ENCODE results near the gene EFCAB9. TPM values are rescaled to one million over a fixed set of nuclear protein-coding genes. Genes with fewer than 3 reads are reported as not detected.

EFCAB9 gene
- total RNA-seq, 1 experiment from 2014 or later, result not detected

- H4K20me1 ChIP-seq (ENCODE audit: insufficient read depth), result no peaks in the 10 kb centered on the region
- H3K4me3 ChIP-seq (replicated peaks in 1 of 2; ENCODE audit: low read depth in 1 of 2, low read length in 2 of 2), result no peak overlapping the region
- TF ChIP-seq ZNF274 (IDR thresholded peaks at IDR 0.05; ENCODE audit: low read depth, low read length) (no peak), JUND (IDR thresholded peaks at IDR 0.05) (no peak), POLR2A (IDR thresholded peaks at IDR 0.05; ENCODE audit: borderline replicate concordance, extremely low read depth, insufficient read depth, insufficient read length) (no peak), ATF3 (IDR thresholded peaks at IDR 0.05) (no peak), EZH2phosphoT487 (IDR thresholded peaks at IDR 0.05; ENCODE audit: borderline replicate concordance) (no peak), FOSL1 (IDR thresholded peaks at IDR 0.05; ENCODE audit: low read depth) (no peak), EZH2 (IDR thresholded peaks at IDR 0.05) (no peak), SRF (IDR thresholded peaks at IDR 0.05; ENCODE audit: low read depth) (no peak)
- intact Hi-C loops (cut with micrococcal nuclease), result no loop called here
- CTCF ChIA-PET, result no interaction called here
- no peak overlapping the region for H3K4me2 ChIP-seq (ENCODE audit: low read length)
- H3K36me3 ChIP-seq (ENCODE audit: control insufficient read depth in 1 of 2, insufficient read depth in 2 of 2, low read length in 2 of 2), result no peaks in the 10 kb centered on the region
- no peak for DNase-seq (ENCODE audit: low read depth, low spot score)
- H3K27ac ChIP-seq (ENCODE audit: low read depth, low read length), result no peak overlapping the region
- no peak for ATAC-seq
- H3K79me2 ChIP-seq (ENCODE audit: insufficient read depth, low read length), result peaks cover 3% of the 10 kb centered on the region; the same call in 1 of the 2 replicates
- POLR2A ChIA-PET, result no interaction called here
- H3K9me3 ChIP-seq (ENCODE audit: control insufficient read depth in 1 of 2, insufficient read depth in 1 of 2, low read depth in 1 of 2, low read length in 2 of 2), result no peaks in the 10 kb centered on the region
- no peaks in the 10 kb centered on the region; a peak in 2 of 4 replicates for H3K4me1 ChIP-seq (ENCODE audit: control insufficient read depth in 1 of 2, insufficient read depth in 2 of 2, low read length in 2 of 2)
- BruUV-seq (replicated peaks), result no TSS peak
- H3K27me3 ChIP-seq (ENCODE audit: insufficient read depth, low read length), result no peaks in the 10 kb centered on the region
- no peak overlapping the region for H3K9ac ChIP-seq (ENCODE audit: low read length)
- no peaks in the 10 kb centered on the region for H3K9me2 ChIP-seq (ENCODE audit: insufficient read depth)
- RAD21 ChIA-PET (ENCODE audit: low non-redundant PET in 1 of 2, low total read pairs in 2 of 2, uncharacterized antibody in 2 of 2, unreplicated experiment in 2 of 2), result interaction anchor here in 1 of 2 experiments (0.6 kb wide), 2 partner anchors 10 to 19 kb away, joined by 3 read pairs; no protein-coding TSS in a partner anchor
- no peak overlapping the region for H2AFZ ChIP-seq (ENCODE audit: low read depth, low read length, poor library complexity, severe bottlenecking)
These were observed 31.0 kb upstream of the EFCAB9 start for GRCh38 chr5:172162987-172163343.

GRCh38 chr5:172163346-172163745 is 30.6 kb upstream of the EFCAB9 start:
- H3K9ac ChIP-seq (ENCODE audit: low read length), result no peak overlapping the region
- H3K36me3 ChIP-seq (ENCODE audit: control insufficient read depth in 1 of 2, insufficient read depth in 2 of 2, low read length in 2 of 2), result no peaks in the 10 kb centered on the region
- no peaks in the 10 kb centered on the region; a peak in 2 of 4 replicates for H3K4me1 ChIP-seq (ENCODE audit: control insufficient read depth in 1 of 2, insufficient read depth in 2 of 2, low read length in 2 of 2)
- H3K27ac ChIP-seq (ENCODE audit: low read depth, low read length), result no peak overlapping the region
- H3K4me2 ChIP-seq (ENCODE audit: low read length), result no peak overlapping the region
- intact Hi-C loops (cut with micrococcal nuclease), result no loop called here
- H2AFZ ChIP-seq (ENCODE audit: low read depth, low read length, poor library complexity, severe bottlenecking), result no peak overlapping the region
- no peaks in the 10 kb centered on the region for H3K9me3 ChIP-seq (ENCODE audit: control insufficient read depth in 1 of 2, insufficient read depth in 1 of 2, low read depth in 1 of 2, low read length in 2 of 2)
- CTCF ChIA-PET, result no interaction called here
- H4K20me1 ChIP-seq (ENCODE audit: insufficient read depth), result no peaks in the 10 kb centered on the region
- no peaks in the 10 kb centered on the region for H3K9me2 ChIP-seq (ENCODE audit: insufficient read depth)
- no peak overlapping the region for H3K4me3 ChIP-seq (replicated peaks in 1 of 2; ENCODE audit: low read depth in 1 of 2, low read length in 2 of 2)
- RAD21 ChIA-PET (ENCODE audit: low non-redundant PET in 1 of 2, low total read pairs in 2 of 2, uncharacterized antibody in 2 of 2, unreplicated experiment in 2 of 2), result no interaction called here
- peaks cover 3% of the 10 kb centered on the region; the same call in 1 of the 2 replicates for H3K79me2 ChIP-seq (ENCODE audit: insufficient read depth, low read length)
- DNase-seq (ENCODE audit: low read depth, low spot score) (no peak), ATAC-seq (no peak)
- BruUV-seq (replicated peaks), result no TSS peak
- POLR2A ChIA-PET, result no interaction called here
- H3K27me3 ChIP-seq (ENCODE audit: insufficient read depth, low read length), result no peaks in the 10 kb centered on the region
- TF ChIP-seq JUND (IDR thresholded peaks at IDR 0.05) (no peak), FOSL1 (IDR thresholded peaks at IDR 0.05; ENCODE audit: low read depth) (no peak), REST (IDR thresholded peaks at IDR 0.05; ENCODE audit: low read depth) (no peak), POLR2A (IDR thresholded peaks at IDR 0.05; ENCODE audit: borderline replicate concordance, extremely low read depth, insufficient read depth, insufficient read length) (no peak), TCF7L2 (IDR thresholded peaks at IDR 0.05; ENCODE audit: borderline replicate concordance, extremely low read depth, insufficient read depth, insufficient read length) (no peak), EZH2phosphoT487 (IDR thresholded peaks at IDR 0.05; ENCODE audit: borderline replicate concordance) (no peak), CBX3 (IDR thresholded peaks at IDR 0.05; ENCODE audit: low read depth) (no peak), ZFX (IDR thresholded peaks at IDR 0.05) (no peak), POLR2AphosphoS5 (IDR thresholded peaks at IDR 0.05; ENCODE audit: low read depth, low read length) (no peak), EGR1 (IDR thresholded peaks at IDR 0.05; ENCODE audit: low read depth) (no peak), ELF1 (IDR thresholded peaks at IDR 0.05; ENCODE audit: borderline replicate concordance, low read depth) (no peak), ATF3 (IDR thresholded peaks at IDR 0.05) (no peak), SRF (IDR thresholded peaks at IDR 0.05; ENCODE audit: low read depth) (no peak), SIN3A (IDR thresholded peaks at IDR 0.05; ENCODE audit: low read depth) (no peak)
